ENCODE results near the gene DNAH2.
A peak's percentile ranks its signal among the peaks of the same experiment; 100 is the strongest.

The DNAH2 gene

GRCh38 chr17:7880076-7880868 is 162.7 kb downstream of the DNAH2 start:
- H3K27me3 ChIP-seq (ENCODE audit: control insufficient read depth, insufficient read depth, low read length) = no peaks in the 10 kb centered on the region
- no peaks in the 10 kb centered on the region for H3K4me1 ChIP-seq (ENCODE audit: control insufficient read depth, insufficient read depth, low read length)
- H3K9ac ChIP-seq (ENCODE audit: low read length) = no peak overlapping the region
- H3K4me3 ChIP-seq (ENCODE audit: low read length) = no peak overlapping the region
- no peaks in the 10 kb centered on the region for H3K36me3 ChIP-seq (ENCODE audit: control insufficient read depth, insufficient read depth, low read length)
- H3K27ac ChIP-seq (ENCODE audit: low read depth, low read length) = no peak overlapping the region

- H3K36me3 ChIP-seq (ENCODE audit: control insufficient read depth, insufficient read depth, low read length) = no peaks in the 10 kb centered on the region
- no peak overlapping the region for H3K9ac ChIP-seq (ENCODE audit: low read length)
- peaks cover 6% of the 10 kb centered on the region for H3K4me1 ChIP-seq (ENCODE audit: control insufficient read depth, insufficient read depth, low read length)
- H3K4me3 ChIP-seq (ENCODE audit: low read length) = no peak overlapping the region
- H3K27me3 ChIP-seq (ENCODE audit: control insufficient read depth, insufficient read depth, low read length) = no peaks in the 10 kb centered on the region
- H3K27ac ChIP-seq (ENCODE audit: low read depth, low read length) = no peak overlapping the region
These were observed 163.9 kb downstream of the DNAH2 start for GRCh38 chr17:7881276-7882054.

GRCh38 chr17:7882068-7882467 is 164.5 kb downstream of the DNAH2 start:
- Histone ChIP-seq H3K9ac (ENCODE audit: low read length) (no peak overlapping the region), H3K4me3 (ENCODE audit: low read length) (no peak overlapping the region), H3K27me3 (ENCODE audit: control insufficient read depth, insufficient read depth, low read length) (no peaks in the 10 kb centered on the region), H3K27ac (ENCODE audit: low read depth, low read length) (no peak overlapping the region), H3K36me3 (ENCODE audit: control insufficient read depth, insufficient read depth, low read length) (no peaks in the 10 kb centered on the region), H3K4me1 (ENCODE audit: control insufficient read depth, insufficient read depth, low read length) (peaks cover 12% of the 10 kb centered on the region)

- Histone ChIP-seq H3K36me3 (ENCODE audit: control insufficient read depth, insufficient read depth, low read length) (no peaks in the 10 kb centered on the region), H3K9ac (ENCODE audit: low read length) (no peak overlapping the region), H3K4me3 (ENCODE audit: low read length) (peak overlapping the region; percentile 30), H3K4me1 (ENCODE audit: control insufficient read depth, insufficient read depth, low read length) (peaks cover 13% of the 10 kb centered on the region), H3K27me3 (ENCODE audit: control insufficient read depth, insufficient read depth, low read length) (no peaks in the 10 kb centered on the region), H3K27ac (ENCODE audit: low read depth, low read length) (no peak overlapping the region)
These were observed 165.1 kb downstream of the DNAH2 start for GRCh38 chr17:7882629-7883028.

Data from rectal smooth muscle tissue (tissue), 1 donor.